HG03439 (cell line): ENCODE results near the gene DECR2.
"Not testable (repeated sequence)": the region's sequence is repeated elsewhere in the genome, so short reads cannot be mapped to it uniquely, and the experiment has no call there.

Experiments used
- ATAC-seq: cut with Tn5 transposase; IDR thresholded peaks from one replicate; pipeline ENCODE4 v1.9.1; 2021; ENCODE audit warnings: mild to moderate bottlenecking, moderate library complexity; ENCODE audit not compliant: unreplicated experiment

Gene DECR2

DNA sequence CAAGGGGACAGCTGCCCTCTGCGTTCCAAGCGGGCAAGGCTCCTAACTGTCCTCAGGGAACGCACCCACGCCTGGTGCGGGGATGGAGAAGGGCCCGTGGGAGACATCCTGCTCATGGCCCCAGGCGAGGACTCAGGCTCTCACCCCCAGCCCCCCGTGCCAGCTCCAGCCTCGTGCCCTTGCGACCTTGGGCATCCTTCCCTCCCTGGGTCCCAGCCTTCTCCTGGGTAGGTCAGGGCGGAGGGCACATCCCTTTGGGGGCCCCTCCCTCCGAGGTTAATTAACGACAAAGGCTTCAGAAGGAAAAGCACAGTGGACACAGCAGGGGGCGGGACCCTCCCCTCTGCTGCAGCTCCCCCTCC, 22.9 kb upstream of the DECR2 start:
- ATAC-seq: no peak

DNA sequence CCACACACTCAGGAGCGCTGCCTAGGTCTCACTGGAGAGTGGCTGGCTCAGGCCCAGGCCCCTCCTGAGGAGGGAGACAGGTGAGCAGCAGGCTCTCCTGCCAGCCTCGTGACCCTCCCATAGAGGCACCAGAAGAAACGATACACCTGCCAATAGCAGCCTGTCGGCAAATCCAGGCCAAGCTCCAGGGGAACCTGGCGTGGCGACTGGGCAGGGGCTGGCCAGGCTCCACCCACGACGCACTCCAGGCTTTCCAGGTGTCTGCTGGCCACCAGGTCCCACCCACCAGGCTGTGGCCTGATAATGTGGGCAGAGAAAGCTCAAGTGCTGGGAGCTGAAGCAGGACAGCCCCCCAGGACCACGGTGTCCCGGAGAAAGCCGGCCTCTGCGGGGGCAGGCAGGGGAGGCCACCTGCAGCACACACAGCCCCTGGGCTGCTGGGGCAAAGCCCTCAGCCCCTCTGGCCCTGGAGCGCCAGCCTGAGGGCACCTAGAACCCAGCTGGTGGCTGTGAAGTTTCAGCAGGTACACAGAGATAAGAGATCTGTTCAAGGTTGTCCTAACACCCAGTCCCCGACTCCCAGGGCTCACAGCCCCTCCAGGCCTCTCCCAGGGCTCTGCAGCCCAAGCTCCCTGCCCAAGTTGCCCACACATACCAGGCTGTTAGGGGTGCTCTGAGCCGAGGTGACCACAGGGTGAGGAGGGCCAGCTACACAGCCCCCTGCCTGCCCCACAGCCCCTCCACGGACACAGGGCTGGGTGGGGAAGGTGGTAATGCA, 22.3 kb upstream of the DECR2 start:
- no peak for ATAC-seq

DNA sequence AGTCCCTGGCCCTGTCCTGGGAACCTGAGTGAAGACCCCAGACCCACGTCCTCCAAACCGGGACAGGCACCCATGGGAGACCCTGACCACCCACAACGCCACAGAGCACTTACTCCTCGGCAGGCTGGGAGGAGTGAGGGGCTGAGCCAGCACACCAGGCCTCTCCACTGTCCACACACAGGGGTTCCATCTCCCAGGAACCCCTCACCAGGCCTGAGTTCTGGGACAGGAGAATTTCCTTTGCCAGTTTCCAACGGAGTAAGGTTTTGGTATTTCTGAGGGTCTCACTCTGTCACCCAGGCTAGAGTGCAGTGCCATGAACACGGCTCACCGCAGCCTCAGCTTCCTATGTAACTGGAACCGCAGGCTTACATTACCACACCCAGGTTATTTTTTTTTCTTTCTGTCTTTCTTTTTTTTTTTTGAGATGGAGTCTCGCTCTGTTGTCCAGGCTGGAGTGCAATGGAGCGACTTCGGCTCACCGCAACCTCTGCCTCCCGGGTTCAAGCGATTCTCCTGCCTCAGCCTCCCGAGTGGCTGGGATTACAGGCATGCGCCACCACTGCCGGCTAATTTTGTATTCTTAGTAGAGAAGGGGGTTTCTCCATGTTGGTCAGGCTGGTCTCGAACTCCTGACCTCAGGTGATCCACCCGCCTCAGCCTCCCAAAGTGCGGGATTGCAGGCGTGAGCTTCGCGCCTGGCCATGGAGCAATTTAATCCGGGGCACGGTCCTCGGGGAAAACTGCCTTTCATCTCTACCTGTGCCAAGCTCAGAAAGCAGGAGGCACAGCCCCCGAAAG, 21.5 kb upstream of the DECR2 start:
- ATAC-seq: no peak

DNA sequence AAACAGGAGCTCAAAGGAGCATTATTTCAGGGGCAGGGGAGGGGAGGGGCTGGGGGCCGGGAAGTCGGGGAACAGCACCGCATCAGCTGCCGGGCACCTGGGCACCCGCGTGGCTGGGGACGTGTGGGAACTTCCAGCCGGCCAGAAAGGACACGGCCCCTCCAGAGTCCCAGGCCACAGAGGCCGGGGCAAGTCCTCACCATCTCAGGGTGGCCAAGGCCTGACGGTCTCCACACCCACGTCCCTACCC, 21.0 kb upstream of the DECR2 start:
- ATAC-seq: no peak

DNA sequence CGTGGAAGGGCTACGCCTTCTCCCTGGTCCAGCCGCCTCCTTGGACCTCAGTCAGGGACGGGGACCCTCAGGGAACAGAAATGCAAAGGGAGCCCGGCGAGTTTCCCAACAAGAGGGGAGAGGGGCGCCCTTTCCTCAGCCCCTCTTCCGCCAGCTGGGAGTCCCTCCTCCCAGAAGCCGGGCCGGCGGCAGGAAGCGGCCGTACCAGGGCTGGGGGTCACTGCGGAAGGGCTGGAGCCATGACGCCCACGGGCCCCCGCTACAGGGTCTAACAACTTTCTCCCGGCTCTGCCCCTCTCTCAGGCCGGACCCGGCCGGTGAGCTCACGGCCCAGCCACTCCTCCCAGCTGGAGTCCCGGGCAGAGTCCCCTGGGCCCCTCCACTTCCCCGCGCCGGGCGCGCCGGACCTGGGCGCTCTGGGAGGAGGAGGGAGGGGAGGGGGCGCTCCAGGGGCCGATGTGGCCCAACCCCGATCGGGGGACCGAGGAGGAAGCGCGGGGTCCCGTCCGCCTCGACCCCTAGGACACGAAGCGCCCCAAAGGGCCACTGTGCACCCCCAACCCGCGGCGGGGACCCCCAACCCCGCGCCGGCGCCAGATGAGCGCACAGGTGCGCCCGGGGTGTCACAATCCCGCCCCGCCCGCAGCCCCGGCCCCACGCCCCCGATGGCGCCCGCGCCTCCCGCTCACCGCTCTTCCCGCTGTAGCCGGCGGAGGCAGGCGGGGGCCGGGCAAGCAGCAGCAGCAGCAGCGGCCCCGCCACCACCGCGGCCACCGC, 20.5 kb upstream of the DECR2 start:
- ATAC-seq: peak; percentile 35

DNA sequence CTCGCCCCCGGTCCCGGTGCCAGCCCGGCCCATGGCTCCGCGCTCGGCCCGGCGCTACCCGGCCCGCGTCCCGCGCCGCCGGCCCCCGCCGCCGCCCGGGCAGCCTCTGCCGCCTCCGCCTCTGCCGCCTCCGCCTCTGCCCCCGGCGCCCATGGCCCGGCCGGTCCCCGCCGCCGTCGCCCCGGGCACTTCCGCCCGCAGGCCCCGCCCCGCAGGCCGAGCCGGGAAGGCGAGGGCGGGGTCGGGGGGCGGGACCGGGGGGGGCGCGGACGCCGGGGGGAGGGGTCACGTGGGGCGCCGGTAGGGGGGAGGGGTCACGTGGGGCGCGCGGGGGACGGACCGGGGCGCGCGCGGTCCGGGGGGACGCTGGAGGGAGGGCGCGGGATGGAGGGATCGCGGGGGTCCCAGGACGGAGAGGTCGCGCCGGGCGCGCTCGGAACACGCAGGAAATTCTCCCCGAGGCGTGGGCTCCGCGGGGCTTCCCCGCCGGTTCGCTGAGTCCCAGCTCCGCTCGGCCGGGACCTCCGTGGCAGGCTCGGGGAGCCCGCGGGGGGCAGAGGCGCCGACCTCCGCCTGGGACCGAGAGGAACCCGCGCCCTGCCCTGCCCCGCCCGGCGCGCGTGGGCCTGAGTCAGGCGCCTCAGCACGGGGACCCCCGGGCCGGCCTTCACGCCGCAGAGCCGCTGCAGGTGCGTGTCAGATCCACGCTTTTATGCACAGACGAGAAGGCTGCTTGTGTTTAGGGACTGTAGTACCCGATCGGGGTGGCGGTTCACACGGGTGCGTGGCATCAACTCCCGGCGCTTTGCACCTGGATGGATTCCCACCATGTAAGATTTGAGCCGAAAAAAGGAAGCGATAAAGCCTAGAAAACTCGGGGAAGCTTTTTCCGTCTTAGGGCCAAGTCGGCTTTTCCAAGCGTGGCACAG, 19.6 kb upstream of the DECR2 start, which contains the start of gene PGAP6:
Gene PGAP6, minus strand, starts transcription at position 190 of the 929 bp plus-strand sequence. Its CDS starts 157 bp downstream, at position 33.
- ATAC-seq: peak; percentile 57

DNA sequence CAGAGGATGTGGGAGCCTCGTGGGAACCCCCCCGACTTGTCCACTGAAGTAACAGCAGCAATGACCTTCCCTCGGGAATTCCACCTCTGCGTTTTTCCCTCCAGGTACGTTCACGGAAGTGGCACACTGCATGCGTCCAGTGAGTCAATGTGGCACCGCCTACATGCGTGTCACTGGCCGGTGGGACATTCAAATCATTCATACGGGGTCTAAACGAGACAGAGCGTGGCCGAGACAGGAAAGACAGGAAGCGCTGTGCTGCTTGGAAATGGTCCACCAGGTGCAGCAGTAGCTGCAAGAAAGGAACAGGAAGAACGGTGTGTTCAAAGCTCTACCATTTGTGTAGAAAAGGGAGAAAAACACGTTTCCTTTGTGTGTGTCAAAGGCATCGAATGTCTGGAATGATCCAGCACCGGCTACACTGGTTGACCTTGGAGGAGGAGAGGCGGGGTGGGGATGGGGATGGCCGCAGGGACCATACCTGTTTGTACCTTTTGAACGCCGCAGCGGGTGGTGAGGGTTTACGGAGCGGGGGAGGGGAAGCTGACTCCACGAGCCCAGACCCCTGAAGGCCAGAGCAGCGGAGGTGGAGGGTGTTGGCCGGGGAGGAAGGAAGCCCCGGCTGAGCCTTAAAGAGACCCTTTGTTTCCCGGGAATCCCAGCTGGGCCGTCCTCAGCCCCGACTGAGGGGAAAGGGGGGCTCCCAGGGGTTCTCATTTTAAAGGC, 18.2 kb upstream of the DECR2 start:
- ATAC-seq: no peak

DNA sequence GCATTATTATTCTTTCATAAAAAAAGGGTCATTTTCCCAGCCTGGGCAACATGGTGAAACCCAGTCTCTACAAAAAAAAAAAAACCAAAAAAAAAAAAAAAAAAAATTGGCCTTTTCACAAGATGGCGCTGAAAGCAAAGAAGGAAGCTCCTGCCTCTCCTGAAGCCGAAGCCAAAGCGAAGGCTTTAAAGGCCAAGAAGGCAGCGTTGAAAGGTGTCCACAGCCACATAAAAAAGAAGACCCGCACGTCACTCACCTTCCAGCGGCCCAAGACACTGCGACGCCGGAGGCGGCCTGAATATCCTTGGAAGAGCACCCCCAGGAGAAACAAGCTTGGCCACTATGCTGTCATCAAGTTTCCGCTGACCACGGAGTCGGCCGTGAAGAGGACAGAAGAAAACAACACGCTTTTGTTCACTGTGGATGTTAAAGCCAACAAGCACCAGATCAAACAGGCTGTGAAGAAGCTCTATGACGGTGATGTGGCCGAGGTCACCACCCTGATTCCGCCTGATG, 15.0 kb upstream of the DECR2 start:
- ATAC-seq: no peak

DNA sequence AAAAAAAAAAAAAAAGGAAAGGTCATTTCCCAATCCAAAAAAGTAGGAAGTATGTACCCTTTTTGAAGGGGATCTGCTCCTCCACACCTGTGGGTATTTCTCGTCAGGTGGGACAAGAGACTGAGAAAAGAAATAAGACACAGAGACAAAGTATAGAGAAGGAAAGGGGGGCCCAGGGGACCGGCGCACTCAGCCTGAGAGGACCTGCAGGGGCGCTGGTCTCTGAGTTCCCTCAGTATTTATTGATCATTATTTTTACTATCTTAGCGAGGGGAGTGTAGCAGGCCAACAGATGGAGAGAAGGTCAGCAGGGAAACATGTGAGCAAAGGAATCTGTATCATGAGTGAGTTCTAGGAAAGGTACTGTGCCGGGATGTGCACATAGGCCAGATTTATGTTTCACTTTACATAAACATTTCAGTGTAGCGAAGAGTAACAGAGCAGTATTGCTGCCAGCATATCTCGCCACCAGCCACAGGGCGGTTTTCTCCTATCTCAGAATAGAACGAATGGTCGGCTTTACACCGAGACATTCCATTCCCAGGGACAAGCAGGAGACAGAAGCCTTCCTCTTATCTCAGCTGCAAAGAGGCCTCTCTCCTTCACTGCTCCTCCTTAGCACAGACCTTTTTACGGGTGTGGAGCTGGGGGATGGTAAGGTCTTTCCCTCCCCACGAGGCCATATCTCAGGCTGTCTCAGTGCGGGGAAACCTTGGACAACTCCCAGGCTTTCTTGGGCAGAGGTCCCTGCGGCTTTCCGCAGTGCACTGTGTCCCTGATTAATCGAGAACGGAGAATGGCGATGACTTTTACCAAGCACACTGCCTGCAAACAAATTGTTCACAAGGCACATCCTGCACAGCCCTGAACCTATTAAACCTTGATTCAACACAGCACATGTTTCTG, 13.7 kb upstream of the DECR2 start:
- ATAC-seq: not testable (repeated sequence)

DNA sequence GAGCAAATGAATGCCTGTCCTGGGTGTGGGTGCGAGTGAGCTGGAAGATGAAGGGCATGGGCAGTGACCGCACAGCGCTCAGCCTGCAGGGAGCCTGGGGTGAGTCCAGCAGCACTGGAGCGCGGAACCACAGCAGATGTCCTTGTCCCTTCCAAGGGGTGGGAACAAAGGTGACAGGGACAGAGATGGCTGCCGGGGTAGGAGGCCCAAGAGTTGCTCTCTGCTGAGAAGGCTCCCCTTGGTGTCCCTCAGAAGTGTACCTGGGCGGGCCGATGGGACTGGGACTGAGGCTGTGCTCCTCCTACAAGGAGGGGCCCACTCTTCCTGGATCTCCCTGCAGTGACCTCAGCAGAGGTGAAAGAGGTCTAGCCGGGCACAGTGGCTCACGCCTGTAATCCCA, 12.3 kb upstream of the DECR2 start:
- ATAC-seq: no peak

DNA sequence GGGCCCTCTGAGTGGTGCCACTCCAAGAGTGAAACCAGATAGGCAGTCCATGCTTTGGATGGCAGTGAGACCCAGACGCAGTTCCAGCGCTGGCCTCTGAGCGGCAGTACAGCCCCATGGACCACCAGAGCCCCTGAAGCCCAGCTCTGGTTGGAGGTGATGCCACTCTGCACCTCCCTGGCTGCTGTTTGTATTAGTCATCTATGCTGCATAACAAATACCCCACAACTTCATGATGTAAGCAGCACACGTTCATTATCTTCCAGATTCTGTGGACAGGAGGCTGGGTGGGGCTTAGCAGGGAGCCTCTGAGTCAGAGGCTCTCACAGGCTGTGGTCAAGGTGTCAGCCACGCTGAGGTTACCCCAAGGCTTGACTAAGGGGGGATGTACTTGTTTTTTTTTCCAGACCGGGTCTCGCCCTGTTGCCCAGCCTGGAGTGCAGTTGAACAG, 9.8 kb upstream of the DECR2 start:
- ATAC-seq: no peak

DNA sequence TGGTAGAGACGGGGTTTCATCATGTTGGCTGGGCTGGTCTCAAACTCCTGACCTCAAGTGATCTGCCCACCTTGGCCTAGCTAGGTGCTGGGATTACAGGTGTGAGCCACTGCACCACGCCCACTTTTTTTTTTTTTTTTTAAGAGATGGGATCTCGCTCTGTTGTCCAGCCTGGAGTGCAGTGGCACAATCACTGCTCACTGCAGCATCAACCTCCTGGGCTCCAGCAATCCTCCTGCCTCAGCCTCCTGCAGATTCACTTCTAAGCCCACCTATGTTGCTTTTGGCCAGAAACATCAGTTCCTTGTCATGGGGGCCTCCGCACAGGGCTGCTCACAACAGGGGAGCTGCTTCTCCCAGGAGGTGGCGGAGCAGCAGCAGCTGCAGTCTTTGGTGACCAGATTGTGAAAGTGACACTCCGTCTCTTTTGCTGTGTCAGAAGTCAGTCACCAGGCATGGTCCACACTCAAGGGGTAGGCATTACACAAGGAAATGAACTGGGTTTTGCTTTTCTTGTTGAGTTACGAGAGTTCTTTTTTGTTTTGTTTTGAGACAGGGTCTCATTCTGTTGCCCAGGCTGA, 9.1 kb upstream of the DECR2 start:
- no peak for ATAC-seq

DNA sequence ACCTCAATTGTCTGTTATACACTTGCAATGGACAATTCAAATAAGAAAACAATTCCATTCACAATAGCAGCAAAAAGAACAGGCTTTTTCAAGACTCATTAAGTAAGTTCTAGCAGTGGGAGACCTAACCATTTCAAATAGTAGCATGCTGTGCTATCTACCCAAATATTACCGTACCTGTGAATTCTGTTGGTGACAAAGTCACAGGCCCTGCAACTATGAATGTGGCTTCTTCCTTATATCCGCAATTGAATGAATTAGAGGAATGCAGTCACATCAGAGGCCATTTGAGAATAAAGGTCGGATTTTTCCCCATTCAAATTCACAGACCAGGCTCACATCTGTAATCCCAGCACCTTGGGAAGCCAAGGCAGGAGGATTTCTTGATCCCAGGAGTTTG, 5.5 kb upstream of the DECR2 start:
- ATAC-seq: no peak

DNA sequence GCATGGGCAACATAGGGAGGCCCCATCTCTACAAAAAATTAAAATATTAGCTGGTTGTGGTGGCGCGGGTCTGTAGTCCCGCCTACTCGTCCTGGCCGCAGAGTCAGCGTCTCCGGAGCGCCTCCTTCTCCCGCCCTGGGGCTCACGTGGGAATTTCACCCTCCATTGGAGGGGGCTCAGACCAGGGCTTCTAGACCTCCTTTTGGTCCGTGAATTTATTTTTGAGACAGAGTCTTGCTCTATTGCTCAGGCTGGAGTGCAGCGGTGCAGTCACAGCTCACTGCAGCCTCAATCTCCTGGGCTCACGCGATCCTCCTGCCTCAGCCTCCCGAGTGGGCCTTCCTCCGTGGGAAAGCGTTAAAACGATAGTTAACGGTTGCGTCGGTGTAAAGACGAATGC, 5.1 kb upstream of the DECR2 start:
- ATAC-seq: no peak

DNA sequence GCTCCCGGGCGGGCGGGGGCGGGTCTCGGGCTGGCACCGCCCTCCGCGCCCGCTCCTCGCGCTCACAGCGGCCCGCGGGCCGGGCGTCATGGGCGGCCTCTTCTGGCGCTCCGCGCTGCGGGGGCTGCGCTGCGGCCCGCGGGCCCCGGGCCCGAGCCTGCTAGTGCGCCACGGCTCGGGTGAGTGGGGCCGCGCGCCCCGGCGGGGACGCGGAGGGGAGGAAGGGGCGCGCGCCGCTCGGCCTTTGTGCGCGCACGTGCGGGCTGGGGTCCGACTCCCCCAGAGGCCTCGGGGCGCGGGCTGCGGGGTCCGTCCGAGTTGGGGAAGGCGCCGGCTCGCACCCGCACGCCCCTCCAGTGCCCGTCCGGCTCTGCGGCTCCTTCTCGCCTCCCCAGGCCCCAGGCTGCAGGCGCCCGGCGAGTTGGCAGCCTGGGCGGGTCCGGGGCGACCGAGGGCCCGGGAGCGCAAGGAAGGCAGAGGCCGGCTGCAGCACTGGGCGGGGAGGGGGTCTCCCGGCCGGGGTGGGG, 4.5 kb upstream of the DECR2 start, which contains the start of gene NME4:
Gene NME4, plus strand, starts transcription at position 65 of the 527 bp plus-strand sequence. Its CDS starts 24 bp downstream, at position 89.
- ATAC-seq: no peak

DNA sequence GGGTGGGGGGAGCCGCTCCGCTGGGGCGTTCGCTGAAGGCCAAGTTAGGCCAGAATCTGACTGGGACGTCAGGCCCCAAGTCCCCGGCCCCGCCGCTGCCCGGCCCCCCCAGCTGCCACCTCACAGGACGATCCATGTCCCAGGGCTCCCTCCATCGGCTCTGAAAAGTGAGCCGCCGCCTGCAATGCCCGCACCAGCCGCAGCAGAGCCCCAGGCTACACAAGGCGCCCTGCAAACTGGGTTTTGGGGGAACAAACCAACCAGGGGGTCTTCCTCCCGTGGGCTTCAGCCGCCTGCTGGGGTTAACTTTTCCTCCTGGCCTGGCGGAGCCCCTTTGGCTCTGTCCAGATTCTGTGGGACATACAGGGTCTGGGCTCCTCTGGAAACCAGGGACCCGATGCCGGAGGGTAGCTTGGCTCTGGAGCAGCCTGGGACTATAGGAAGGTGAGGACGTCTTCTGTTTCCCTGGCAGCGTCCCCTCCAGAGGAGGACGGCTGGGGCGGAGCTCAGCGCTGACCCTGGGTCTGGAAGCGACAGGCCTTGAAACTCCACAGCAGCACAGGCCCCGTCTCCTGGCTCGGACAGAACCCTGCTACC, 3.9 kb upstream of the DECR2 start:
- ATAC-seq: no peak

DNA sequence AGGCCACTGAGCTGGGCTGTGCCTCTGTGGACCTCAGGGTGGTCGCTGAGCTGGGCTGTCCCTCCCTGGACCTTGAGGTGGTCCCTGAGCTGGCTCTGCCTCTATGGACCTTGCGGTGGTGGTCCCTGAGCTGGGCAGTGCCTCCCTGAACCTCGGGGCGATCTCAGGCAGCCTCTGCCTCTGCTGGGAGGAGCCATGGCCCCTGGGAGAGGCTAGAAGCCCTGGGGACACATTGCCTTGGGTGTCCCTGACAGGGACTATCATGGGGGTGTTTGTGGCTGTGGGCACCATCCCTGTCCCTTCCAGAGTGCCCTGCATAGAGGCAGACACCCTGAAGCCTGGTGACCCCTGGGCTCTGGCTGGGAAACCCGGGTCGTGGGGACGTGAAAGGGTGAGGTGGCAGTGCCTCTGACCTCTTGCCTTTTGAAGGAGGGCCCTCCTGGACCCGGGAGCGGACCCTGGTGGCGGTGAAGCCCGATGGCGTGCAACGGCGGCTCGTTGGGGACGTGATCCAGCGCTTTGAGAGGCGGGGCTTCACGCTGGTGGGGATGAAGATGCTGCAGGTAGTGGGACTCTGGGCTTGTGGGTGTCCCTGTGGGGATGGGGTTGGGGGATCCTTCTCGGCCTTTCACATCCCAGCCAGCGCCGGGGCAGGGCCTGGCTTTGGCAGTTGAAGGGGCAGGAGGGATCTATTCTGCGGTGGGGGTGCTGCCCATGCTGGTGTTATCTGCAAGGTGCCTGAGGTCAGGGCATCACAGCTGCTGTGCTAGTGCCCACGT, 2.9 kb upstream of the DECR2 start:
- no peak for ATAC-seq
